Hepatocyte (in vitro differentiated cells): ENCODE data around the gene EDEM1. TPM values are rescaled to one million over a fixed set of nuclear protein-coding genes. Genes with fewer than 3 reads are reported as not detected.

ENCODE experiments used
- DNase-seq: peaks from one replicate; pipeline ENCODE4 v3.0.0-alpha.2; 2016; ENCODE audit warnings: low spot score
- H2AFZ ChIP-seq: fragments of 200-600 bp; sonication (generic); 2 replicates; pipeline ENCODE4 v1.6.0; 2016; ENCODE audit warnings: antibody characterized with exemption, mild to moderate bottlenecking
- H3K27ac ChIP-seq: fragments of 200-600 bp; sonication (generic); 2 replicates; pipeline ENCODE4 v1.5.1; 2016; ENCODE audit warnings: mild to moderate bottlenecking
- H3K27me3 ChIP-seq: fragments of 200-600 bp; sonication (generic); 2 replicates; pipeline ENCODE4 v1.6.1; 2016
- H3K36me3 ChIP-seq: fragments of 200-600 bp; sonication (generic); replicated peaks from 2 replicates; pipeline ENCODE4 v1.5.1; 2016; ENCODE audit warnings: low read depth; ENCODE audit not compliant: insufficient read depth
- H3K4me1 ChIP-seq: fragments of 200-600 bp; sonication (generic); 2 replicates; pipeline ENCODE4 v1.5.1; 2016; ENCODE audit warnings: mild to moderate bottlenecking, moderate library complexity; ENCODE audit not compliant: insufficient read depth
- H3K4me2 ChIP-seq: fragments of 200-600 bp; sonication (generic); 2 replicates; pipeline ENCODE4 v1.6.0; 2016
- H3K4me3 ChIP-seq: fragments of 200-600 bp; sonication (generic); 2 replicates; pipeline ENCODE4 v1.5.1; 2016; ENCODE audit warnings: mild to moderate bottlenecking
- H3K79me2 ChIP-seq: fragments of 200-600 bp; sonication (generic); 2 replicates; pipeline ENCODE4 v1.6.0; 2017; ENCODE audit warnings: mild to moderate bottlenecking
- H3K9me2 ChIP-seq: fragments of 200-600 bp; sonication (generic); replicated peaks from 2 replicates; pipeline ENCODE4 v1.6.0; 2017; ENCODE audit warnings: mild to moderate bottlenecking; ENCODE audit not compliant: insufficient read depth
- H3K9me3 ChIP-seq: fragments of 200-600 bp; sonication (generic); 2 replicates; pipeline ENCODE4 v1.5.1; 2016; ENCODE audit warnings: low read depth, mild to moderate bottlenecking
- H4K20me1 ChIP-seq: fragments of 200-600 bp; sonication (generic); 2 replicates; pipeline ENCODE4 v1.6.0; 2016; ENCODE audit warnings: mild to moderate bottlenecking; ENCODE audit not compliant: insufficient read depth, poor library complexity, severe bottlenecking
- EZH2 ChIP-seq: fragments of 200-600 bp; sonication (generic); IDR thresholded peaks from 2 replicates; pipeline ENCODE4 v1.6.1; 2016; ENCODE audit warnings: antibody characterized with exemption, mild to moderate bottlenecking, borderline replicate concordance
- EZH2phosphoT487 ChIP-seq: fragments of 200-600 bp; sonication (generic); IDR thresholded peaks from one replicate; pipeline ENCODE4 v1.6.1; 2018; ENCODE audit warnings: antibody characterized with exemption, mild to moderate bottlenecking, low read depth, moderate library complexity; ENCODE audit not compliant: unreplicated experiment, severe bottlenecking
- WGBS: methylation state at CpG from one replicate; pipeline ENCODE4 v1.1.6; 2016; ENCODE audit warnings: low lambda C conversion rate; ENCODE audit errors: missing lambda C conversion rate; 5-methylcytosine and 5-hydroxymethylcytosine counted together
- polyA plus RNA-seq: library from polyadenylated mRNA; unstranded; fragments of >200 nt; fragmentation: Nextera tagmentation; extraction: Ambion mirVana; gene quantifications from 2 replicates; pipeline ENCODE4 v1.2.1, GENCODE V29; 2016
- total RNA-seq: library from RNA; depleted of rRNA; stranded (reverse); fragments of >200 nt; gene quantifications from 2 replicates; pipeline ENCODE4 v1.2.3, GENCODE V29; 2014
- TF ChIP-seq, protein P1 (sequence below): fragments of 200-600 bp; sonication (generic); IDR thresholded peaks from 2 replicates; pipeline ENCODE4 v1.5.1; 2016; ENCODE audit warnings: antibody characterized with exemption, mild to moderate bottlenecking; ENCODE audit not compliant: poor library complexity

The EDEM1 gene
- total and polyA plus RNA-seq, 2 experiments from 2014 or later: 18.5 to 58.3 TPM

DNA sequence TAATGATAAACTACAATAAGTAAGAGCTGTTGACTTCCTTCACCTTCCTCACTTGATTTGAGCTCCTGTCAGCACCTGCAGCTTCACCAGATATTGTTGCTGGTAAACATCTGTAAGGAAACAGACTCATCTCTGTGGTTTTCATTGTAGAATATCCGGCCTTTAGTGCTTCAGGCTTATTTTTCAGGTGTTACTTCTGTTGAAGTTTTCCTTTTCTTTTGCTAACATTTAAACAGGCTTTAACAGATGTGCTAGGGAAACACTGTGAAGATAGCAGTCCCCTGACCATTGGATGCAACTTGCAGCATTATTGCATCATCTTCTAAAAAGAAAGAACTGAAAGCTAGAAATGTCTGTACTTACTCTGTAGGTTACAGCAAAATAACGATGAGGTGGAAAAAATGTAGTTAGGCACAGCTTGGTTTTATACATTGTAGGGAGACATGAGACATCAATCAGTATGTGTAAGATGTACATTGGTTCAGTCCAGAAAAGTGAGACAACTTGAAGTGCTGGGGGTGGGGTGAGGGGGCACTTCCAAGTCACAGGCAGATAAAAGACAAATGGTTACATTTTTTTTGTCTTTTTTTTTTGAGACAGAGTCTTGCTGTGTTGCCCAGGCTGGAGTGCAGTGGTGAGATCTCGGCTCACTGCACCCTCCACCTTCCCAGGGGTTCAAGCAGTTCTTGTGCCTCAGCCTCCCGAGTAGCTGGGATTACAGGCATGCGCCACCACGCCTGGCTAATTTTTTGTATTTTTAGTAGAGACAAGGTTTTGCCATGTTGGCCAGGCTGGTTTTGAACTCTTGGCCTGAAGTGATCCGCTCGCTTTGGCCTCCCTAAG, 10.2 kb downstream of the EDEM1 start:
- Histone ChIP-seq H3K79me2 (peaks cover 68% of the 10 kb centered on the region), H3K4me1 (peaks cover 25% of the 10 kb centered on the region), H3K9me3 (no peaks in the 10 kb centered on the region), H3K36me3 (no peaks in the 10 kb centered on the region), H4K20me1 (no peaks in the 10 kb centered on the region), H2AFZ (no peak overlapping the region), H3K27ac (peak overlapping the region; percentile 80), H3K9me2 (no peaks in the 10 kb centered on the region), H3K27me3 (no peaks in the 10 kb centered on the region), H3K4me3 (no peak overlapping the region), H3K4me2 (peak overlapping the region; percentile 62)
- TF ChIP-seq, protein P1, sequence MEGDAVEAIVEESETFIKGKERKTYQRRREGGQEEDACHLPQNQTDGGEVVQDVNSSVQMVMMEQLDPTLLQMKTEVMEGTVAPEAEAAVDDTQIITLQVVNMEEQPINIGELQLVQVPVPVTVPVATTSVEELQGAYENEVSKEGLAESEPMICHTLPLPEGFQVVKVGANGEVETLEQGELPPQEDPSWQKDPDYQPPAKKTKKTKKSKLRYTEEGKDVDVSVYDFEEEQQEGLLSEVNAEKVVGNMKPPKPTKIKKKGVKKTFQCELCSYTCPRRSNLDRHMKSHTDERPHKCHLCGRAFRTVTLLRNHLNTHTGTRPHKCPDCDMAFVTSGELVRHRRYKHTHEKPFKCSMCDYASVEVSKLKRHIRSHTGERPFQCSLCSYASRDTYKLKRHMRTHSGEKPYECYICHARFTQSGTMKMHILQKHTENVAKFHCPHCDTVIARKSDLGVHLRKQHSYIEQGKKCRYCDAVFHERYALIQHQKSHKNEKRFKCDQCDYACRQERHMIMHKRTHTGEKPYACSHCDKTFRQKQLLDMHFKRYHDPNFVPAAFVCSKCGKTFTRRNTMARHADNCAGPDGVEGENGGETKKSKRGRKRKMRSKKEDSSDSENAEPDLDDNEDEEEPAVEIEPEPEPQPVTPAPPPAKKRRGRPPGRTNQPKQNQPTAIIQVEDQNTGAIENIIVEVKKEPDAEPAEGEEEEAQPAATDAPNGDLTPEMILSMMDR: no peak
- no peak for TF ChIP-seq EZH2phosphoT487
- no peak for TF ChIP-seq EZH2
- WGBS: 86% methylated on average over 8 of the region's 8 CpGs
- no peak for DNase-seq

DNA sequence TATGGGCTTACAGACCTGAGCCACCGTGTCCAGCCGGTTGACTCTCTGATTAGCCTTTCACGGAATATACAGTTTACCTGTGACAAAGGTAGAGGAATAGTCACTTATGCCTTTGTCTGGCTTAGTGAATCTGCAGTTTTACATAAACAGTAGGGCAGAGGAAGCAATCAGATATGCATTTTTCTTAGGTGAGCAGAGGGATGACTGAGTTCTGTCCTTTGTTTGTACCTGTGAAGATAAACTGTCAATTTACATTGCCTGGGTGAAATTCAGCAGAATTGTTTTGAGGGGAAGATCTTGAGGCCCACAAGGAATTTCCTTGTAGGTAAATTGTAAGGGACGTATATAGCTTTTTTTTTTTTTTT, 10.8 kb downstream of the EDEM1 start:
- Histone ChIP-seq H3K79me2 (peaks cover 62% of the 10 kb centered on the region), H3K4me3 (no peak overlapping the region), H3K36me3 (no peaks in the 10 kb centered on the region), H3K9me2 (no peaks in the 10 kb centered on the region), H3K27ac (peak overlapping the region; percentile 80), H4K20me1 (no peaks in the 10 kb centered on the region), H3K4me1 (peaks cover 25% of the 10 kb centered on the region), H3K4me2 (no peak overlapping the region), H3K9me3 (no peaks in the 10 kb centered on the region), H3K27me3 (no peaks in the 10 kb centered on the region), H2AFZ (no peak overlapping the region)
- WGBS: 84% methylated on average over 4 of the region's 4 CpGs
- TF ChIP-seq EZH2phosphoT487 (no peak), EZH2 (no peak)
- TF ChIP-seq, protein P1: no peak
- no peak for DNase-seq

DNA sequence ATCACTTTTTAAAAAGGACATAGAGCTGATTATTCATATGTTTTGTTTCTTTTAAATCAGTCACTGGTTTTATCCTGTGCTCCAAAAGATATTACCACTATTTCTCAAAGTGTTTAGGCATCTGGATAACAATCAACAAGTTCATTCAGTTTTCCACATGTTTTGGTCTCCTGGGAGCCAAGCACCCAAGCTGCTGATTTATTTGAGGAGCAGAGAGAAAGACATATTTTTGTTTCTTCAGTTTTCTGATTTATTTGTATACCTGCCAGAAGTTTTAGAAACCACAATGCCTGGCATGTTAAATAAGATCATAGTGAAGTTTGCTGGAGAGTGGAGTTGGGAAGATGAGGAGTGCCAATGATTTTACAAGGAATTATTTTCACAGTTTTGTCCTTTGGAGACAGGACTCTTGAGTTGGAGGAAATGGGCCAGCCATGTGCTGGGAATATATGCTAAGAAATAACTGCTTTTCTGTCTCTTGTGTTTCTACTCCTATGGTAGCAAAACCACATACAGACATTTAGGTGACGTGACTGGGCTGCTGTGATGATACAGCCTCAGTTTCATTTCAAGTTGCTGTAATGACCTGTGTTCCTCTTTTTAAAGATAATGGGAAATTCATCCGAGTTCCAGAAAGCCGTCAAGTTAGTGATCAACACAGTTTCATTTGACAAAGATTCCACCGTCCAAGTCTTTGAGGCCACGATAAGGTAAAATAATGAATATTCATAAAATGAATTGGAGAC, 11.7 kb downstream of the EDEM1 start:
- no peaks in the 10 kb centered on the region for H3K27me3 ChIP-seq
- H3K4me1 ChIP-seq: peaks cover 24% of the 10 kb centered on the region
- no peak overlapping the region for H2AFZ ChIP-seq
- no peaks in the 10 kb centered on the region for H3K9me3 ChIP-seq
- H3K36me3 ChIP-seq: no peaks in the 10 kb centered on the region
- H3K9me2 ChIP-seq: no peaks in the 10 kb centered on the region
- H3K4me3 ChIP-seq: no peak overlapping the region
- no peak overlapping the region for H3K27ac ChIP-seq
- 79% methylated on average over 5 of the region's 5 CpGs for WGBS
- H4K20me1 ChIP-seq: no peaks in the 10 kb centered on the region
- H3K79me2 ChIP-seq: peaks cover 53% of the 10 kb centered on the region
- TF ChIP-seq EZH2 (no peak), EZH2phosphoT487 (no peak)
- TF ChIP-seq, protein P1: no peak
- DNase-seq: no peak
- no peak overlapping the region for H3K4me2 ChIP-seq
